ENCODE data around the gene GSTM5.
"Not testable (repeated sequence)": the region's sequence is repeated elsewhere in the genome, so short reads cannot be mapped to it uniquely, and the experiment has no call there.

The GSTM5 gene

DNA sequence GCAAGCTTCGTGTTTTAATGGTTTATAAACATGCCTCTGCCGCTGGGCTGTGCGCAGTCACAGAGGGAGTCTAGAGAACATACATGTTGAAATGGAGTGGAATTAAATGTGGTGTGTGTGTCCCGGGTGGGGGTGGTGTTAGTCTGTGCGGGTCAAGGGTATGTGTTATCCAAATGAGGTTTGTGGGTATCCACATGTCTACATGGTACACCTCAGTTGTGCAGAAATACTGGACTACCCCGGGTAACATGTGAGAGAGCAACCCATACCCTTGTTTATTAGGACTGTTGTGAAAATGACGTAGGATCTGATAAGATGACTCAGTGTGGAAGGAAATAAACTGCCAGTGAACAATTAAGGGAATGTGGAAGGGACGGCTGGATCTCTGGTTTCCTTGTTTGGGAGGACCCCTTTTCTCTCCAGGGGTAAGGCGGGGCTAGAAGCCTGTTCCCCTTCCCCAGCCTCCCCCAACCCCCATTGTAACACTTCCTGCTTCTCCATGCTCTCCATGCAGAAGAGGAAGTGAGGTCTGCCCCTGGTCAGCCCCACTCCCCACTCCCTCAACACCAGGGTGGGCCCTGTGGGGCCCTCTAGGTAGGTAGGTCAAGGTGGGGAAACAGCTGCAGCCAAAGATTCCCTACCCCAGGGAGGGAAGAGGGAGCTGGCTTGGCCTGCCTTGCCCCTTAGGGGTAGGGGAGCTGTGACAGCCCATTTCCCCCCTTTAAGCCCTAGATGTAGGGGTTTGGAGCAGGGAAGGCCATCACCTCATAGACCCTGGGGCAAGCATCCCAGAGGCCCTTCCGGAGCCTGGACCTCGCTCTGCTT, 51.0 kb downstream of the GSTM5 start:
- peak; percentile 73 to 83 (median 77) for DNase-seq

DNA sequence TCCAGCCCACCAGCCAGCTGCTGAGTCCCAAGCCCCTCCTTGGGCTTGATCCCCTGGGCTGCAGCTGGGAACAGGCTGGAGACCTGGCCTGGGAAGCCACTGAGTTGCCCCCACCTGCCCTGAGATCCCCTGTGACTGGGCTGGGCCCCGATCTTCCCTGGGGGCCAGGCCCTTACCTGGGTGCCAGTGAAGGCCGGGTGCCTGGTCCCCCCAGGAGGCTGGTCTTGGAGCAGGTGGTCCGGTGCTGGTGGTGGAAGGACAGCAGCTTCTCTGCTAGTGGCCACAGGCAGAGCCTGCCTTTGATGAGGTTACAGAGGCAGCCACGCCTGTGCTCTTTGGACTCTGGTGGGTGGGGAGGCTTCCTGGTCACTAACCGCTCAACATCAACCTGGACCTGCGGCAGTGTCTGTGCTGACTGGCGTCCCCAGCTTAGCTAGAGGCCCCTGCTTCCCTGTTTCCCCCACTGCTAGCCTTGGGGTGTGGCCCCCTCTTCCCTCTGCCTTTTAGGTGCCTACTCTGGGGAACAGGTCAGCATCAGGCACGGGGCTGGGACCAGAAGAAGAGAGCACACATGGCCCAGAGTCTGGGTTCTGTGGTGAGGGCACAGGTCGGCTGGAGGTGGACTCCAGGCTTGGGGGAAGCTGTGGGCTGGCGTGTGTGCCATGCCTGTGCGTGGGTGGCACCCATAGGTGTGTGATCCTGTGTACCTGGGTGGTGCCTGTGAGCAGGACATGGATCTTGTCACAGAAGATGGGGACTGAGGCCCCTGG, 51.8 kb downstream of the GSTM5 start, which contains the start of gene EPS8L3:
Gene EPS8L3 (minus strand): TSS at position 278 of the 770 bp plus-strand sequence. CDS start 2,174 bp downstream, outside the sequence.
- DNase-seq, result no peak

DNA sequence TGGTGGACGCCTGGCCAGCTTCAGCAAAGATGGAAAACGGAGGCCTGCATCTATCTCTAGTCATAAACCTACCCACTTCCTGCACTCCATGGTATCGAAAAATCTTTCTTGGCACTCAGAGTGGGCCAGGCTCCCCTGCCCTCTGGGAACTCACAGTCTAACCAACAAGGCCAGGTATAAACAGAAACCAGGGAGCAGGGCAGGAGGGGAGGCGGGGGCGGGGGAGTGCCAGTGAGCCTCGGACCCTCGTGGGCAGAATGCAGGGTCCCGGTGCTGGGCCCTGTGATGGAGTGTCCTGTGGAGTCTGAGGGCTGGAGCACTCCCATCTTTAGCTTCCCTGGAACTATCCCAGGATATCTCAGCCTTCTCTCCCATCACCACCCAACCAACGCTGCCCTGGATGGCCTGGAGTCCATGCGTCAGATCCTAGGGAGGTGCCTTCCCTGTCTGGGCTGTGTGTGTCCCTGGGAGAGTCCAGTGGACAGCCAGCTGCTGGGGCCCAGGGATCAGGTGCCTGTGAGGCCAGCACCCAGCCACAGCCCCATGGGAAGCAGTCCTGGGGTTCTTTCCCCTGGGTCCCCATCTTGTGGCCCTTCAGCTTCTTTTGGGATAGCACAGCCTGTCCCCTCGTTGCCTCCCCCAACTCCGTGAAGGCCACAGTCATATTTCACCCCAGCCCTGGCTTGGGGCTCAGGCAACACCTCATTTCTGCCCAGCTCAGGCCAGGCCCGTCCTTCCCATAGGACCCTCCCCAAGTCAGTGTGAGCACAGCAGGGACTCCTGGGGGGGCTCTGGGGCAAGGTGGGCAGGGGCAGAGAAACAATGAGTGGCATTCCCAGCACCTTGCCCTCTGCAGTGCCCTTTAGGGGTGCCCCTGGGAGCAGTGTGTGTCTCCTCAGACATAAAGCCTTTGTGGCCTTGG, 52.8 kb downstream of the GSTM5 start:
- DNase-seq, result no peak

DNA sequence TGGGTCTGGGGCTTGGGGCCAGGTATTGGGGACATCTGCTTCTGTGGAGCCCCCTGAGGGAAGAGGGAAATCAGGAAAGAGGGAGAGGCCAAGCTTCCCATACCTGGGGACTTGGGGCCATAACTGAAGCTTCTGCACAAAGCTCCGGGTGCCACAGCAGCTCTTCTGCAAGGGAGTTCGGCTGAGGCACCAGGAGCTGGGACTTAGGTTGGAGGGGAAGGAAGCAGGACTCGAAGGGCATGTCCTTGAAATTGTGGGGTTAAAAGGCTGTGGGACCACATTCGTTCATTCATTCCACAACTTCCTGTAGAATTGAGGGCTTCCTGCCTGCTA, 53.4 kb downstream of the GSTM5 start:
- no peak for DNase-seq

DNA sequence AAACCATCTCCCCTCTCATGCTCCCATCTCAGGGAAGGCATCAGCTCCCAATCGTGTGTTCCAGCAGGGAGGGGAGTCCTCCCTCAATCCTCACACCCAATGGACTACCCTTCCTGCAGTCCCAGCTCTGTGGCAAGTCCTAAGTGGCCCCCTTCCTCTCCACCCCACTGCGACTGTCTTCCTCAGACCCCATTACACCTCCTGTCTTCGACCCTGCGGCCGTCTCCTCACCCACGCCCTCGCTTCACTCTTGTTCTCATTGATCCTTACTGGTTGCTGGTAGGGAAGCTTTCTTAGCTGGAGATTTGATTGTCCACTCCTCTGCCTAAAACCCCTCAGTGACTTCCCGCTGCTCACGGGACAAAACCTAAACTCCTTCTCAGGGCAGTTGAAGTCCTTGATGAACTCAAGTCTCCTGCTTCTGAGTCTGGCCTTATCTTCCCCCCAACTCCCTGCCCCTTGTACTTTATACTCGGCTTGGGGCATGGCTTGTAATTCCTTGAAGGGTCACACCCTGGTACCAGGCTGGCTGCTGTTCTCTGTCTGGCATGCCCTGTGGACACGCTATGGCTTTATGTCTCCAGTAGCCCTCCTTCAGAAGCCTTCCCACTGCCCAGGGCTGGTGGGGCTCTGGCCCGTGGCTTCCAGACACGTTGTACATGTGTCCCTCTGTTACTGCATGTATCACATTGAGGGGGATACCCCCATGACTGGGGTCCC, 54.0 kb downstream of the GSTM5 start:
- no peak for DNase-seq

DNA sequence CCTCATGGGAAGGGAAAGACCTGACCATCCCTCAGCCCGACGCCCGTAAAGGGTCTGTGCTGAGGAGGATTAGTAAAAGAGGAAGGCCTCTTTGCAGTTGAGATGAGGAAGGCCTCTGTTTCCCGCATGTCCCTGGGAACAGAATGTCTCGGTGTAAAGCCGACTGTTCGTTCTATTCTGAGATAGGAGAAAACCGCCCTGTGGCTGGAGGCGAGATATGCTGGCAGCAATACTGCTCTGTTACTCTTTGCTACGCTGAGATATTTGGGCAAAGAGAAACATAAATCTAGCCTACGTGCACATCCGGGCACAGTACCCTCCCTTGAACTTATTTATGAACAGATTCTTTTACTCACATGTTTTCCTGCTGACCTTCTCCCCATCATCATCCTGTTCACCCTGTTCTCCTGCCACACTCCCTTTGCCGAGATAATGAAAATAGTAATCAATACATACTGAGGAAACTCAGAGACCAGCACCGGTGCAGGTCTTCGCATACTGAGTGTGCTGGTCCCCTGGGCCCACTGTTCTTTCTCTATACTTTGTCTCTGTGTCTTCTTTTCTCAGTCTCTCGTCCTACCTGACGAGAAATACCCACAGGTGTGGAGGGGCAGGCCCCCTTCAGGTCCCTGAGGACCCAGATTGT, 55.1 kb downstream of the GSTM5 start:
- not testable (repeated sequence) for DNase-seq
